Effector CD8-positive, alpha-beta T cell (primary cell): Measurements from ENCODE around the gene SFT2D1.

ENCODE experiments used
- DNase-seq: peaks from one replicate; lab custom pipeline; 2025; lab: John Stamatoyannopoulos, UW

SFT2D1 gene

GRCh38 chr6:166307082-166308032 lies 35.0 kb downstream of the SFT2D1 start:
- DNase-seq: no peak

- no peak for DNase-seq
Measured at GRCh38 chr6:166306378-166307081, 35.8 kb downstream of the SFT2D1 start.

GRCh38 chr6:166305562-166306117 lies 36.7 kb downstream of the SFT2D1 start:
- no peak for DNase-seq

- no peak for DNase-seq
Measured at GRCh38 chr6:166304106-166304505, 38.2 kb downstream of the SFT2D1 start.

GRCh38 chr6:166301611-166302529 lies 40.5 kb downstream of the SFT2D1 start:
- no peak for DNase-seq

- DNase-seq: no peak
Measured at GRCh38 chr6:166300357-166300987, 41.9 kb downstream of the SFT2D1 start.

- DNase-seq: no peak
Measured at GRCh38 chr6:166297606-166298005, 44.7 kb downstream of the SFT2D1 start.

- no peak for DNase-seq
Measured at GRCh38 chr6:166296035-166296883, 46.1 kb downstream of the SFT2D1 start.

- DNase-seq: no peak
Measured at GRCh38 chr6:166293731-166294584, 48.4 kb downstream of the SFT2D1 start.

- no peak for DNase-seq
Measured at GRCh38 chr6:166289207-166290060, 52.9 kb downstream of the SFT2D1 start.

- DNase-seq: no peak
Measured at GRCh38 chr6:166286839-166287271, 55.5 kb downstream of the SFT2D1 start.

GRCh38 chr6:166285233-166285632 lies 57.1 kb downstream of the SFT2D1 start:
- no peak for DNase-seq

- no peak for DNase-seq
Measured at GRCh38 chr6:166284640-166285039, 57.7 kb downstream of the SFT2D1 start.

- DNase-seq: no peak
Measured at GRCh38 chr6:166282394-166283032, 59.8 kb downstream of the SFT2D1 start.

GRCh38 chr6:166281104-166281503 lies 61.2 kb downstream of the SFT2D1 start:
- no peak for DNase-seq

GRCh38 chr6:166279393-166279679 lies 63.0 kb downstream of the SFT2D1 start:
- no peak for DNase-seq

- DNase-seq: no peak
Measured at GRCh38 chr6:166278579-166279392, 63.6 kb downstream of the SFT2D1 start.
